Loucy (cell line): ENCODE data around the gene GPR173.

Experiments used
- H2AFZ ChIP-seq: fragments of 200-600 bp; sonication (generic); 2 replicates; pipeline ENCODE4 v1.6.0; 2016; ENCODE audit warnings: antibody characterized with exemption, mild to moderate bottlenecking, low read length, moderate library complexity
- H3F3A ChIP-seq: fragments of 200-600 bp; 2 replicates; pipeline ENCODE4 v1.6.0; 2016; ENCODE audit warnings: antibody characterized with exemption, low read depth, mild to moderate bottlenecking
- H3K27me3 ChIP-seq: fragments of 200-600 bp; sonication (generic); 2 replicates; pipeline ENCODE4 v1.6.1; 2014; ENCODE audit warnings: low read length, mild to moderate bottlenecking; ENCODE audit not compliant: insufficient read depth, poor library complexity, severe bottlenecking
- H3K36me3 ChIP-seq: fragments of 200-600 bp; sonication (generic); 2 replicates; pipeline ENCODE4 v1.6.1; 2016; ENCODE audit warnings: low read length; ENCODE audit not compliant: insufficient read depth
- H3K4me1 ChIP-seq: fragments of 200-600 bp; sonication (generic); 2 replicates; pipeline ENCODE4 v1.5.1; 2014; ENCODE audit warnings: low read length, mild to moderate bottlenecking; ENCODE audit not compliant: insufficient read depth, poor library complexity, severe bottlenecking
- H3K4me2 ChIP-seq: fragments of 200-600 bp; sonication (generic); 2 replicates; pipeline ENCODE4 v1.6.0; 2014; ENCODE audit warnings: antibody characterized with exemption, low read length, low read depth, mild to moderate bottlenecking; ENCODE audit not compliant: poor library complexity, severe bottlenecking
- H3K4me3 ChIP-seq: fragments of 200-600 bp; sonication (generic); 2 replicates; pipeline ENCODE4 v1.5.1; 2014; ENCODE audit warnings: low read length, mild to moderate bottlenecking, mixed read lengths; ENCODE audit not compliant: poor library complexity, severe bottlenecking
- H3K79me2 ChIP-seq: fragments of 200-600 bp; sonication (generic); 2 replicates; pipeline ENCODE4 v1.6.1; 2014; ENCODE audit warnings: low read length; ENCODE audit not compliant: insufficient read depth
- H3K9ac ChIP-seq: fragments of 200-600 bp; sonication (generic); 2 replicates; pipeline ENCODE4 v1.6.0; 2014; ENCODE audit warnings: mild to moderate bottlenecking, low read depth, low read length, moderate library complexity; ENCODE audit not compliant: poor library complexity, severe bottlenecking
- H3K9me2 ChIP-seq: fragments of 200-600 bp; sonication (generic); replicated peaks from 2 replicates; pipeline ENCODE4 v1.6.1; 2016; ENCODE audit warnings: low read depth, low read length, mixed read lengths
- H3K9me3 ChIP-seq: fragments of 200-600 bp; sonication (generic); 2 replicates; pipeline ENCODE4 v1.6.1; 2014; ENCODE audit warnings: mild to moderate bottlenecking, antibody characterized with exemption, low read length, low read depth; ENCODE audit not compliant: insufficient read depth
- H4K20me1 ChIP-seq: fragments of 200-600 bp; sonication (generic); 2 replicates; pipeline ENCODE4 v1.6.0; 2014; ENCODE audit warnings: antibody characterized with exemption, low read length, mild to moderate bottlenecking; ENCODE audit not compliant: insufficient read depth, poor library complexity, severe bottlenecking
- CTCF ChIP-seq: fragments of 200-600 bp; sonication (generic); conservative IDR thresholded peaks from 2 replicates; pipeline ENCODE4 v1.5.1; 2014; ENCODE audit warnings: mild to moderate bottlenecking, antibody characterized with exemption, low read length
- EZH2phosphoT487 ChIP-seq: fragments of 200-600 bp; IDR thresholded peaks from 2 replicates; pipeline ENCODE4 v1.6.1; 2018; ENCODE audit warnings: antibody characterized with exemption, mild to moderate bottlenecking, moderate library complexity, borderline replicate concordance

Gene GPR173

GRCh38 chrX:53072418-53073114, 24.0 kb downstream of the GPR173 start:
- Histone ChIP-seq H3K9me2 (no peaks in the 10 kb centered on the region), H3K4me2 (peak overlapping the region; percentile 87), H3K4me3 (peak overlapping the region; percentile 80), H4K20me1 (no peaks in the 10 kb centered on the region), H2AFZ (peak overlapping the region; percentile 82), H3K4me1 (peaks cover 5% of the 10 kb centered on the region), H3K9me3 (no peaks in the 10 kb centered on the region), H3K36me3 (no peaks in the 10 kb centered on the region), H3F3A (no peaks in the 10 kb centered on the region), H3K27me3 (no peaks in the 10 kb centered on the region), H3K79me2 (no peaks in the 10 kb centered on the region), H3K9ac (peak overlapping the region; percentile 70)
- TF ChIP-seq CTCF (no peak), EZH2phosphoT487 (no peak)

GRCh38 chrX:53073115-53073586, 24.6 kb downstream of the GPR173 start:
- Histone ChIP-seq H3K4me3 (no peak overlapping the region), H4K20me1 (no peaks in the 10 kb centered on the region), H3F3A (no peaks in the 10 kb centered on the region), H2AFZ (no peak overlapping the region; the same call in 1 of the 2 replicates), H3K9me2 (no peaks in the 10 kb centered on the region), H3K9ac (no peak overlapping the region), H3K36me3 (no peaks in the 10 kb centered on the region), H3K27me3 (no peaks in the 10 kb centered on the region), H3K9me3 (no peaks in the 10 kb centered on the region), H3K79me2 (no peaks in the 10 kb centered on the region), H3K4me2 (no peak overlapping the region), H3K4me1 (peaks cover 5% of the 10 kb centered on the region)
- no peak for TF ChIP-seq EZH2phosphoT487
- no peak for TF ChIP-seq CTCF

- Histone ChIP-seq H4K20me1 (no peaks in the 10 kb centered on the region), H3K4me1 (peaks cover 5% of the 10 kb centered on the region), H3F3A (no peaks in the 10 kb centered on the region), H3K4me3 (no peak overlapping the region), H3K36me3 (no peaks in the 10 kb centered on the region), H3K4me2 (no peak overlapping the region), H3K27me3 (no peaks in the 10 kb centered on the region), H3K79me2 (no peaks in the 10 kb centered on the region), H2AFZ (no peak overlapping the region), H3K9ac (no peak overlapping the region), H3K9me3 (no peaks in the 10 kb centered on the region), H3K9me2 (no peaks in the 10 kb centered on the region)
- TF ChIP-seq CTCF, result no peak
- TF ChIP-seq EZH2phosphoT487, result no peak
Observed at GRCh38 chrX:53075011-53075410, 26.4 kb downstream of the GPR173 start.
